ENCODE measurements around the gene ADAM12. TPM values are rescaled to one million over a fixed set of nuclear protein-coding genes. Genes with fewer than 3 reads are reported as not detected.

ADAM12 gene
- total and polyA plus RNA-seq, 2 experiments from 2014 or later: 0.13 to 0.87 TPM

- TF ChIP-seq ZNF462 (CRISPR knock-in tag; IDR thresholded peaks at IDR 0.05): no peak
Measured at GRCh38 chr10:126229686-126230085, 158.6 kb downstream of the ADAM12 start (continued).

GRCh38 chr10:126227762-126228134, 160.5 kb downstream of the ADAM12 start:
- Histone ChIP-seq H3K4me2 (no peak overlapping the region), H3K4me3 (no peak overlapping the region), H4K20me1 (replicated peaks; ENCODE audit: insufficient read depth) (no peaks in the 10 kb centered on the region), H3K36me3 (ENCODE audit: insufficient read depth) (no peaks in the 10 kb centered on the region), H3F3A (replicated peaks; ENCODE audit: low read depth) (no peaks in the 10 kb centered on the region), H3K27ac (ENCODE audit: low read depth) (no peak overlapping the region), H3K4me1 (ENCODE audit: insufficient read depth) (no peaks in the 10 kb centered on the region), H3K79me2 (replicated peaks; ENCODE audit: insufficient read depth) (no peaks in the 10 kb centered on the region), H2AFZ (no peak overlapping the region), H3K9me2 (ENCODE audit: insufficient read depth) (peaks cover 8% of the 10 kb centered on the region), H3K27me3 (ENCODE audit: insufficient read depth) (no peaks in the 10 kb centered on the region)
- Mint-ChIP-seq H3K9me3 (no peaks in the 10 kb centered on the region), H3K27ac (no peak overlapping the region), H3K4me1 (peaks cover 16% of the 10 kb centered on the region; the same call in 2 of the 3 replicates), H3K36me3 (ENCODE audit: low read depth) (no peaks in the 10 kb centered on the region), H3K27me3 (ENCODE audit: insufficient read depth, low read depth, poor library complexity) (no peaks in the 10 kb centered on the region), H3K4me3 (no peak overlapping the region)
- ATAC-seq (no peak), DNase-seq (ENCODE audit: low spot score) (no peak)
- no peak for TF ChIP-seq ZNF462 (CRISPR knock-in tag; IDR thresholded peaks at IDR 0.05)
- no peak for TF ChIP-seq JUNB (IDR thresholded peaks at IDR 0.05; ENCODE audit: unreplicated experiment)
- no peak for TF ChIP-seq EZH2phosphoT487 (IDR thresholded peaks at IDR 0.05; ENCODE audit: unreplicated experiment)
- TF ChIP-seq CREB1 (CRISPR knock-in tag; IDR thresholded peaks at IDR 0.05; ENCODE audit: low read depth): no peak
